Brain microvascular endothelial cell (primary cell): ENCODE results near the gene SLC52A3.

ENCODE experiments used
- DNase-seq: peaks from one replicate; pipeline ENCODE4 v3.0.0-alpha.2; 2020
- H3K27ac ChIP-seq: fragments of 250-450 bp; sonication (Bioruptor Pico); 2 replicates; pipeline ENCODE4 v1.5.1; 2020; ENCODE audit warnings: mild to moderate bottlenecking, moderate library complexity
- H3K27me3 ChIP-seq: fragments of 250-450 bp; sonication (Bioruptor Pico); replicated peaks from 2 replicates; pipeline ENCODE4 v1.5.1; 2020; ENCODE audit warnings: mild to moderate bottlenecking
- H3K36me3 ChIP-seq: fragments of 250-450 bp; sonication (Bioruptor Pico); replicated peaks from 2 replicates; pipeline ENCODE4 v1.5.1; 2020; ENCODE audit warnings: mild to moderate bottlenecking
- H3K4me3 ChIP-seq: 2 replicates; pipeline ENCODE4 v1.5.1; 2011; ENCODE audit warnings: low read depth, mild to moderate bottlenecking, control low read depth, low read length, moderate library complexity
- CTCF ChIP-seq: IDR thresholded peaks from 2 replicates; pipeline ENCODE4 v1.5.1; 2011; ENCODE audit warnings: low read depth, mild to moderate bottlenecking, moderate library complexity, low read length, control low read depth, inconsistent platforms; ENCODE audit errors: missing control alignments
- in situ Hi-C: cut with HindIII; loops from 2 replicates; pipeline ENCODE4 v1.10.0; 2017; ENCODE audit warnings: low sequenced_read_pairs, low pct_ligation_motif_present

SLC52A3 gene

GRCh38 chr20:752291-752690 lies 16.0 kb downstream of the SLC52A3 start:
- DNase-seq, result no peak
- Histone ChIP-seq H3K4me3 (no peak overlapping the region), H3K36me3 (no peaks in the 10 kb centered on the region), H3K27ac (no peak overlapping the region), H3K27me3 (no peaks in the 10 kb centered on the region)
- TF ChIP-seq CTCF, result no peak
- in situ Hi-C loops, result no loop called here

DNA sequence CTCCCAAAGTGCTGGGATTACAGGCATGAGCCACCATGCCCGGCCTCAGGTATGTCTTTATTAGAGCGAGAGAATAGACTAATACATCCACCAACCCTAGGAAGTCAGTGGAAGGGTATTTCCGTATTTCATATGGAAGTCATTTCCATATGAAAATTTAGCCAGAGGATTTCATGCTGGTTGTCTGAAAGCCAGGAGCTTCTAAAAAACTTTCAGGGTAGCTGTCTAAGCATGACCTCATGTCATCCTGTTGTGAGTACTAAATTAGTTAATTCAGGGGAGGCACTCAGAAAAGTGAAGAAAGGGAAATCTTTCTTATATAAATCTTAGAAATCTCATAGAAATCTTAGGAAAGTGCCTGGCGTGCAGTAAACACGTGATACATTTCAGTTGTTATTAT lies 16.5 kb downstream of the SLC52A3 start:
- in situ Hi-C loops, result no loop called here

DNA sequence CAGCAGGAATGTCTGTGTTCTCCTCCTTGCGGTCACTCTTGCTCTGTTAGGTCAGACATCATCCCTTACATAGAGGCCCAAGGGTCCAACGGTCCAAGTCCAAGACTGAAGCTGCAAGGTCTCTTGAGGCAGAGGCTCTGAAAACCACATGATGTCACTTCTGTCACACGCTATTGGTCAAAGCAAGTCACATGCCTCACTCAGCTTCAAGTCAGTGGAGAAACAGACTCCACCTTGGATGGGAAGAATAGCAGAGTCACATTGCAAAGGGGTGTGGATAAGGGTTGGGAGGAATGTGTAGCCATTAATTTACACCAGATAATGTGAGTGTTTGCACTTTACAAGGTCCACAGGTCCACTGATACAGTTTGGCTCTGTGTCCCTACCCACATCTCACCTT lies 17.5 kb downstream of the SLC52A3 start:
- no peak for DNase-seq
- no peak overlapping the region for H3K4me3 ChIP-seq
- no peaks in the 10 kb centered on the region for H3K27me3 ChIP-seq
- in situ Hi-C loops, result no loop called here
- no peak overlapping the region for H3K27ac ChIP-seq
- H3K36me3 ChIP-seq, result no peaks in the 10 kb centered on the region
- TF ChIP-seq CTCF, result no peak

More for the DNA sequence above, 16.5 kb downstream of the SLC52A3 start:
- DNase-seq, result no peak
- H3K4me3 ChIP-seq, result no peak overlapping the region
- H3K36me3 ChIP-seq, result no peaks in the 10 kb centered on the region
- no peak overlapping the region for H3K27ac ChIP-seq
- no peaks in the 10 kb centered on the region for H3K27me3 ChIP-seq
- no peak for TF ChIP-seq CTCF

- DNase-seq, result no peak
- no peak overlapping the region for H3K4me3 ChIP-seq
- no peak for TF ChIP-seq CTCF
- H3K36me3 ChIP-seq, result no peaks in the 10 kb centered on the region
- H3K27ac ChIP-seq, result no peak overlapping the region
- in situ Hi-C loops, result no loop called here
- no peaks in the 10 kb centered on the region for H3K27me3 ChIP-seq
Observed at GRCh38 chr20:745683-746301, 22.5 kb downstream of the SLC52A3 start.

- Histone ChIP-seq H3K27ac (no peak overlapping the region), H3K4me3 (no peak overlapping the region), H3K36me3 (no peaks in the 10 kb centered on the region), H3K27me3 (no peaks in the 10 kb centered on the region)
- DNase-seq, result no peak
- TF ChIP-seq CTCF, result no peak
- in situ Hi-C loops, result no loop called here
Observed at GRCh38 chr20:742156-742555, 26.1 kb downstream of the SLC52A3 start.

- Histone ChIP-seq H3K27me3 (no peaks in the 10 kb centered on the region), H3K4me3 (no peak overlapping the region), H3K36me3 (no peaks in the 10 kb centered on the region), H3K27ac (no peak overlapping the region)
- TF ChIP-seq CTCF, result no peak
- in situ Hi-C loops, result no loop called here
- no peak for DNase-seq
Observed at GRCh38 chr20:741620-742019, 26.7 kb downstream of the SLC52A3 start.
